ENCODE data around the gene LELP1. TPM values are rescaled to one million over a fixed set of nuclear protein-coding genes. Genes with fewer than 3 reads are reported as not detected.
"Not testable (repeated sequence)": the region's sequence is repeated elsewhere in the genome, so short reads cannot be mapped to it uniquely, and the experiment has no call there.

LELP1 gene
- total RNA-seq, 1 donor from 2014 or later, result not detected

GRCh38 chr1:153180556-153180955 is 22.7 kb upstream of the LELP1 start:
- H3K4me1 Mint-ChIP-seq (ENCODE audit: low read depth), result no peaks in the 10 kb centered on the region
- no peak overlapping the region for H3K27ac Mint-ChIP-seq (ENCODE audit: unreplicated experiment)
- H3K36me3 Mint-ChIP-seq (ENCODE audit: low read depth), result no peaks in the 10 kb centered on the region
- H3K4me3 Mint-ChIP-seq (ENCODE audit: unreplicated experiment), result no peak overlapping the region
- H3K27me3 Mint-ChIP-seq (ENCODE audit: low read depth), result peaks cover 6% of the 10 kb centered on the region
- no peak for TF ChIP-seq CTCF (IDR thresholded peaks at IDR 0.05)
- H3K9me3 Mint-ChIP-seq (ENCODE audit: low read depth), result peaks cover 11% of the 10 kb centered on the region
- DNase-seq (ENCODE audit: low spot score), result no peak

- H3K4me1 Mint-ChIP-seq (ENCODE audit: low read depth); H3K4me3 Mint-ChIP-seq (ENCODE audit: unreplicated experiment); DNase-seq (ENCODE audit: low spot score); H3K36me3 Mint-ChIP-seq (ENCODE audit: low read depth); H3K27me3 Mint-ChIP-seq (ENCODE audit: low read depth); H3K27ac Mint-ChIP-seq (ENCODE audit: unreplicated experiment): not testable (repeated sequence)
- peaks cover 27% of the 10 kb centered on the region for H3K9me3 Mint-ChIP-seq (ENCODE audit: low read depth)
These were observed 14.9 kb upstream of the LELP1 start for GRCh38 chr1:153188301-153188700.

- Mint-ChIP-seq H3K27ac (ENCODE audit: unreplicated experiment) (no peak overlapping the region), H3K36me3 (ENCODE audit: low read depth) (no peaks in the 10 kb centered on the region), H3K4me1 (ENCODE audit: low read depth) (no peaks in the 10 kb centered on the region), H3K27me3 (ENCODE audit: low read depth) (no peaks in the 10 kb centered on the region), H3K9me3 (ENCODE audit: low read depth) (peaks cover 17% of the 10 kb centered on the region), H3K4me3 (ENCODE audit: unreplicated experiment) (no peak overlapping the region)
- no peak for TF ChIP-seq CTCF (IDR thresholded peaks at IDR 0.05)
- DNase-seq (ENCODE audit: low spot score), result no peak
These were observed 12.9 kb upstream of the LELP1 start for GRCh38 chr1:153190373-153190772.

- no peaks in the 10 kb centered on the region for H3K27me3 Mint-ChIP-seq (ENCODE audit: low read depth)
- H3K27ac Mint-ChIP-seq (ENCODE audit: unreplicated experiment), result no peak overlapping the region
- H3K9me3 Mint-ChIP-seq (ENCODE audit: low read depth), result no peaks in the 10 kb centered on the region
- TF ChIP-seq CTCF (IDR thresholded peaks at IDR 0.05), result peak; percentile 6
- H3K36me3 Mint-ChIP-seq (ENCODE audit: low read depth), result no peaks in the 10 kb centered on the region
- no peaks in the 10 kb centered on the region for H3K4me1 Mint-ChIP-seq (ENCODE audit: low read depth)
- DNase-seq (ENCODE audit: low spot score), result no peak
- no peak overlapping the region for H3K4me3 Mint-ChIP-seq (ENCODE audit: unreplicated experiment)
These were observed 10.5 kb upstream of the LELP1 start for GRCh38 chr1:153192697-153193096.

- H3K27ac Mint-ChIP-seq (ENCODE audit: unreplicated experiment), result no peak overlapping the region
- no peak for TF ChIP-seq CTCF (IDR thresholded peaks at IDR 0.05)
- no peaks in the 10 kb centered on the region for H3K4me1 Mint-ChIP-seq (ENCODE audit: low read depth)
- H3K27me3 Mint-ChIP-seq (ENCODE audit: low read depth), result peaks cover 2% of the 10 kb centered on the region
- H3K9me3 Mint-ChIP-seq (ENCODE audit: low read depth), result no peaks in the 10 kb centered on the region
- H3K36me3 Mint-ChIP-seq (ENCODE audit: low read depth), result no peaks in the 10 kb centered on the region
- no peak for DNase-seq (ENCODE audit: low spot score)
- no peak overlapping the region for H3K4me3 Mint-ChIP-seq (ENCODE audit: unreplicated experiment)
These were observed 8.7 kb upstream of the LELP1 start for GRCh38 chr1:153194331-153195050.

- TF ChIP-seq CTCF (IDR thresholded peaks at IDR 0.05), result no peak
- Mint-ChIP-seq H3K36me3 (ENCODE audit: low read depth) (no peaks in the 10 kb centered on the region), H3K4me3 (ENCODE audit: unreplicated experiment) (no peak overlapping the region), H3K27me3 (ENCODE audit: low read depth) (peaks cover 3% of the 10 kb centered on the region), H3K27ac (ENCODE audit: unreplicated experiment) (no peak overlapping the region), H3K9me3 (ENCODE audit: low read depth) (no peaks in the 10 kb centered on the region), H3K4me1 (ENCODE audit: low read depth) (no peaks in the 10 kb centered on the region)
- no peak for DNase-seq (ENCODE audit: low spot score)
These were observed 8.0 kb upstream of the LELP1 start for GRCh38 chr1:153195216-153195615.
